ENCODE results near the gene GRWD1.

The GRWD1 gene

GRCh38 chr19:48445606-48446481 lies at the start of gene GRWD1:
TSS of gene GRWD1 (plus strand) at chr19:48445983. CDS start at chr19:48446006, 23 bp downstream.
- peak; percentile 84 to 97 for DNase-seq

- DNase-seq, result no peak
These were observed 49.6 kb upstream of the GRWD1 start for GRCh38 chr19:48396016-48396823.

GRCh38 chr19:48396824-48397176 lies 49.0 kb upstream of the GRWD1 start:
- DNase-seq, result no peak

- no peak for DNase-seq
These were observed 48.3 kb upstream of the GRWD1 start for GRCh38 chr19:48397263-48398101.

GRCh38 chr19:48398102-48398374 lies 47.7 kb upstream of the GRWD1 start:
- no peak for DNase-seq

- DNase-seq, result peak; percentile 78 to 83
These were observed 47.2 kb upstream of the GRWD1 start for GRCh38 chr19:48398375-48399235.

- DNase-seq, result no peak
These were observed 45.6 kb upstream of the GRWD1 start for GRCh38 chr19:48400018-48400742.

- DNase-seq, result no peak
These were observed 44.5 kb upstream of the GRWD1 start for GRCh38 chr19:48401287-48401686.

GRCh38 chr19:48403606-48404005 lies 42.2 kb upstream of the GRWD1 start:
- peak in 1 of 2 experiments; percentile 44 for DNase-seq

- no peak for DNase-seq
These were observed 40.6 kb upstream of the GRWD1 start for GRCh38 chr19:48405010-48405659.

GRCh38 chr19:48405850-48406249 lies 39.9 kb upstream of the GRWD1 start:
- no peak for DNase-seq

GRCh38 chr19:48413879-48414587 lies 31.8 kb upstream of the GRWD1 start:
- DNase-seq, result no peak

- peak; percentile 58 to 60 for DNase-seq
These were observed 30.4 kb upstream of the GRWD1 start for GRCh38 chr19:48415395-48415794.

- DNase-seq, result no peak
These were observed 30.0 kb upstream of the GRWD1 start for GRCh38 chr19:48415806-48416221.

- DNase-seq, result no peak
These were observed 28.4 kb upstream of the GRWD1 start for GRCh38 chr19:48417421-48417820.

GRCh38 chr19:48418317-48419064 lies 27.3 kb upstream of the GRWD1 start:
- DNase-seq, result no peak

- peak; percentile 59 to 64 for DNase-seq
These were observed 26.4 kb upstream of the GRWD1 start for GRCh38 chr19:48419158-48419920.

GRCh38 chr19:48421548-48421947 lies 24.2 kb upstream of the GRWD1 start:
- DNase-seq, result no peak
